Skeletal muscle satellite cell (primary cell): Measurements from ENCODE around the gene CDK6.

ENCODE experiments used
- H3K27me3 ChIP-seq: 2 replicates; pipeline ENCODE4 v1.7.0; 2013; ENCODE audit warnings: low read length; ENCODE audit not compliant: control insufficient read depth, insufficient read depth
- H3K36me3 ChIP-seq: 2 replicates; pipeline ENCODE4 v1.7.0; 2013; ENCODE audit warnings: mild to moderate bottlenecking, control low read depth, low read length; ENCODE audit not compliant: insufficient read depth
- H3K4me1 ChIP-seq: 2 replicates; pipeline ENCODE4 v1.7.0; 2013; ENCODE audit warnings: low read length; ENCODE audit not compliant: control insufficient read depth, insufficient read depth
- H3K4me2 ChIP-seq: 2 replicates; pipeline ENCODE4 v1.7.0; 2013; ENCODE audit warnings: mild to moderate bottlenecking, low read length
- H3K4me3 ChIP-seq: 2 replicates; pipeline ENCODE4 v1.7.0; 2013; ENCODE audit warnings: low read length
- H3K9ac ChIP-seq: 2 replicates; pipeline ENCODE4 v1.7.0; 2013; ENCODE audit warnings: mild to moderate bottlenecking, low read depth, low read length, moderate library complexity
- H3K9me3 ChIP-seq: replicated peaks from 2 replicates; pipeline ENCODE4 v1.7.0; 2013; ENCODE audit warnings: mild to moderate bottlenecking, control low read depth, low read length

CDK6 gene

DNA sequence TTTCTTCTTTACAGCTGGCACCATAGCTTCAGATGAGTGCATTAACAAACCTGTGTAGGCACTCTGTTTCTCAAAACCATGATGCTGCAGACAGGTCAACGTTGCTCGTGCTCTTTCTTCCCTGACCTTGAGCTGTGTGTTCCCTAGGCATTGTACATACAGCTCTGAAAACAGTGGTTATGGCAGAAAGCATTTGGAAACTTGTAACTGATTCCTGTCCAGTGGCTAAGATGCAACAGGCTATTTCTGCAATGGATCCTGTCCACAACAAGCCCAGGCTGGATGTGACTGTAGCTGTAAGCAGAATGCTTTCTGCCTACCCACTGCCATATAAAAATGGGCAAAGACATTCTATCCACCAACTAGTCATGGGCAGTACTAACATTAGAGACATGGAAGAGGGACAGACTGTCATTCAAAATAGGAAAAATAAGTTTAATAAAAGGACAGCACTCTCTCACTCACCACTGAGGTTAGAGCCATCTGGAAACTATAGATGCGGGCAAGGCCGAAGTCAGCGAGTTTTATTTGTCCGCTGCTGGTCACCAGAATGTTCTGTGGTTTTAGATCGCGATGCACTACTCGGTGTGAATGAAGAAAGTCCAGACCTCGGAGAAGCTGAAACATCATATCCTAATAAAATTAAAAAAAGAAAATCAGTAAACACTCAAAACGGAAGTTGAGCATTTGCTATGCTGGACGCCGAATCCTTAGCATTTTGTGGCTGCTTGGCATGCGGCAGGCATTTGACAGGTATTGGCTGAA lies 111.0 kb downstream of the CDK6 start:
- H3K4me3 ChIP-seq = no peak overlapping the region
- no peaks in the 10 kb centered on the region for H3K9me3 ChIP-seq
- H3K36me3 ChIP-seq = peaks cover 17% of the 10 kb centered on the region
- no peak overlapping the region for H3K4me2 ChIP-seq
- H3K4me1 ChIP-seq = peaks cover 52% of the 10 kb centered on the region
- H3K27me3 ChIP-seq = no peaks in the 10 kb centered on the region
- H3K9ac ChIP-seq = no peak overlapping the region

DNA sequence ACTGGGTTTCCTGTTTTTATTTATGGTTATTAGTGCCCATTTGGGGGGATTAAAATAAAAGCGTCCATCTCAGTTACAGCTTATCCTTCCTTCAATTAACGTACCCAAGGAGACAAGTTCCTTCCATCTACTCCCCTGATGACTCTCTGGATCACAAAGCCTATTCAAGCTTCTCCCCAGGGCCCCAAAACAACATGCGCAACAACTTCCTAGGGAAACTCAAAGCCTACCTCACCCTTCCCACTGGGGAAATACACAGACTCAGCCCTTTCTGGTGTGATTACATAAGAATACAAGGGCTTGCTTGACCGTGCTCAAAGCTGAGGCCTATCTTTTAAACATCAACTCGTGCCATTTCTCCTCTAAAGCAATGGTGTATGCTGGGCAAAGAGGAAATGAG lies 112.4 kb downstream of the CDK6 start:
- peak overlapping the region; percentile 62 for H3K4me2 ChIP-seq
- no peaks in the 10 kb centered on the region for H3K27me3 ChIP-seq
- no peak overlapping the region for H3K4me3 ChIP-seq
- peak overlapping the region; percentile 60 for H3K9ac ChIP-seq
- H3K36me3 ChIP-seq = peaks cover 17% of the 10 kb centered on the region
- peaks cover 53% of the 10 kb centered on the region for H3K4me1 ChIP-seq
- no peaks in the 10 kb centered on the region for H3K9me3 ChIP-seq

DNA sequence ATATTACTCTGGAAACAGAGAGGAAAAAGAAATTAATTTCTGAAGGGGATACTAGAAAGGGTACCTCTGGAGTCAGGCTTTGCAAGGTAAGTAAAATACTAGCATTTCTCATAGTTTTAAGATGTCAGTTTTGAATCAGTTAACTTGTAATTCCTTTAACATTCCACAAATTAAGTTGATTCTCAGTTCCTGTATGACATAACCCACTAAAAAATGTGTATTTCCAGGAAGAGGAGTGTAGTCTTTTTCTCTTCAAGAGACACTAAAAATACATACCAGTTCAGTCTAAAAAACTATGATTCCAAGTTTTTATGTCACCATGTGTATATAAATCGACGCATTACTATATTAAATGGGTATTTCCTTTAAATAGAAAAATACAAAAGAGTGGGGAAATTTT lies 113.2 kb downstream of the CDK6 start:
- Histone ChIP-seq H3K27me3 (no peaks in the 10 kb centered on the region), H3K4me1 (peaks cover 57% of the 10 kb centered on the region), H3K36me3 (peaks cover 17% of the 10 kb centered on the region), H3K9me3 (no peaks in the 10 kb centered on the region), H3K4me2 (peak overlapping the region; percentile 62), H3K9ac (peak overlapping the region; percentile 60), H3K4me3 (peak overlapping the region; percentile 5)

DNA sequence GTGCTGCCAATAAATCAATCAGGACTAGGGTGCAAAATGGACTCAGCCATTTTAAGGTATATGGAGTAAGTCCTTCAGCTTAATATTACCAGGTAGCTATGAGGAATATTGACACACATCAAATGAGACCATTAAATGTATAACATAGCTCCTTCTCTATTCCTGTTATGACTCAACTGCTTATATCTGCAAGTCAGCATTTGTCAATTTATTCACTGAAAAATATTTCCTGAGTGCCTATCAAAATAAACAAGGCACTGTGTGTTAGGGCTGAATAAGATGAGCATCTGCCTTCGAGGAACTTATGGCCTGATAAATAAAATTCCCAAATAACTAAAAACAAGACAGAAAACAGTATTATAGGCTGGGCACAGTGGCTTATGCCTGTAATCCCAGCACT lies 113.8 kb downstream of the CDK6 start:
- Histone ChIP-seq H3K4me2 (peak overlapping the region; percentile 62), H3K4me3 (no peak overlapping the region), H3K4me1 (peaks cover 51% of the 10 kb centered on the region), H3K9me3 (no peaks in the 10 kb centered on the region), H3K9ac (peak overlapping the region; percentile 60), H3K36me3 (peaks cover 17% of the 10 kb centered on the region), H3K27me3 (no peaks in the 10 kb centered on the region)

DNA sequence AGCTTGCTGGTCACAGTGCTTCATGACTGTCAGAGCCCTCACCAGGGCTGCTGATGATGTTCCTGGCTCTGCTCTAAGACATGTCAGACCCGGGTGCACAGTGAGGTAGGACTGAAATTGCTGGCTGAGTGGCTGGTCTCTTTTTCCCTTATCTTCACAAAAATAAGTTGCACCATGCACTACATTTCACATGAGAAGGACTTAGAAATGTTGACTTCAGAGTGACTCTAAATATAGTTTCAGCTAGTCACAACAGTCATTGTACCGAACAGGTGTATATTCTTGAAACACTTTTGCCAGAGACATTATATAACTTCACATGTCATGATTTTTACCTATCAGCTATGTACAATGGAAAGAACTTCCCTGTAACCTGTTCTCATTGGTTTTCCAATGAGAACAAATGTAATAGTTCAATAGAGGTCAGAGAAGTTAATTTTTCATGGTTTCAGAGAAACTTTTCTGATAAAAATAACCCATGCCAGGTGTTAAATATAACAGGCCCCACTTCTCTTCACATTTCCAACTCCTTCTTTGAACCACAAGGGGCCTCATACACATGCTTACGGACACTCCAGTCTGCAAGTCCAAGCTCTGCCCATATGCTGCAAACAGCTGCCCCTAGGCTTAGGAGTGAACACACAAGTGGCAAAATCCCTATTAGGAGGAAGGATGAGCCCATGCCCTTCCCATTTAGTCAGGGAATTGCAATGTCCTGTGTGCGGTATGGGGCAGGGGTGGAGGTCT lies 115.6 kb downstream of the CDK6 start:
- Histone ChIP-seq H3K4me1 (peaks cover 57% of the 10 kb centered on the region), H3K9me3 (no peaks in the 10 kb centered on the region), H3K36me3 (peaks cover 17% of the 10 kb centered on the region)

DNA sequence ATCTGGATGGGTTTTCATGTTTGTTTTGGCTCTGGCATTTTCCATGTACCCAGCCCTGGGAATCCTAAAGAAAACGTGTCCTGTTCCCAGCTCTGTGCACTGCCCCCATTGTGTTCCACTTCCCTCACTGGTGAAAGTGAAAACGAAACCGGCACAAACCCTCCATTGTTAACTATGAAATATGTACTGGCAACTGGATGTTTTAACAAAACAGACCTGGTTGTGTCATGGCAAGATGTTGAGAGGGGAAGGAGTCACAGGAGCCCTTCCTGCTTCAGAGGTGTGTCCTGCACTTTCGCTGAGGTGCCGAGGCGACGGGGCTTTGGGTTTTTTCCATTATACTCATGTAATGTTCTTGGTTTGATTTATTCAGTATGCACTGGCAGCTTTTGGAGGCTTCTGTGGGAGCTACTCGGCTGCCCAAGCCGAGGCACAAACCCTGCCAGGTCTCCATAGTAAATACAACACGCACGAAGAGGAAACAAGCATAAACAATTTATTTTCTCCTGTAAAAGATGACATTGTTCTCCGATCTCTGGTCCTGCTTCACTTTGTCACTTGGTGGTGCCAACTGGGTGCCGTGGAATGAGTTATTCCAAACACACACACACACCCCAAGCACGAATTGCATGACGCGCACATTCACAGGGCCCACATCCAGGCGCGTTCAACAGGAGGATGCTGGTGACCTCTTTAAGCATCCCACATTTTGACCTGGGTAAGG lies 118.2 kb downstream of the CDK6 start:
- H3K4me1 ChIP-seq = peaks cover 49% of the 10 kb centered on the region
- no peaks in the 10 kb centered on the region for H3K27me3 ChIP-seq
- H3K4me2 ChIP-seq = peak overlapping the region; percentile 91
- no peaks in the 10 kb centered on the region for H3K36me3 ChIP-seq
- peak overlapping the region; percentile 69 for H3K4me3 ChIP-seq
- no peaks in the 10 kb centered on the region for H3K9me3 ChIP-seq
- H3K9ac ChIP-seq = peak overlapping the region; percentile 80

More for the DNA sequence above, 115.6 kb downstream of the CDK6 start:
- H3K27me3 ChIP-seq = no peaks in the 10 kb centered on the region
- H3K4me3 ChIP-seq = no peak overlapping the region
- H3K9ac ChIP-seq = no peak overlapping the region
- H3K4me2 ChIP-seq = no peak overlapping the region

DNA sequence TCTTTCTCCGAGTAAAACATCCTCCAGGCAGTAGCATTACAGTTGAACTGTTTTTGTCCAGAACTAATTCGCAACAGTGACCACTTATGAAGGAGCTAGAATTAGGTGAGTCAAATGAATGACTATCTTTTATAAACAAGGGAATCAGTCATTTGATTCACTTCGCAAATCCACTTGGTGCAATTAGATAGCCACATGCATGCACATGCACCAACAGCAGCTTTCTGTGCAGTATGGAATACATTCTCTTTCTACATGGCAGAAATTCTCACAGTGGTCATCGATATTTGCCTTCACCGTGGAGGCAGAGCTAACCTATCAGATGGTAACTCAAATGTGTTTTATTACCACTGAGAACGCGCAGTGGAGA lies 118.8 kb downstream of the CDK6 start:
- H3K4me2 ChIP-seq = peak overlapping the region; percentile 91
- H3K4me1 ChIP-seq = peaks cover 43% of the 10 kb centered on the region
- no peaks in the 10 kb centered on the region for H3K9me3 ChIP-seq
- H3K9ac ChIP-seq = peak overlapping the region; percentile 80
- no peaks in the 10 kb centered on the region for H3K36me3 ChIP-seq
- peak overlapping the region; percentile 69 for H3K4me3 ChIP-seq
- H3K27me3 ChIP-seq = no peaks in the 10 kb centered on the region

DNA sequence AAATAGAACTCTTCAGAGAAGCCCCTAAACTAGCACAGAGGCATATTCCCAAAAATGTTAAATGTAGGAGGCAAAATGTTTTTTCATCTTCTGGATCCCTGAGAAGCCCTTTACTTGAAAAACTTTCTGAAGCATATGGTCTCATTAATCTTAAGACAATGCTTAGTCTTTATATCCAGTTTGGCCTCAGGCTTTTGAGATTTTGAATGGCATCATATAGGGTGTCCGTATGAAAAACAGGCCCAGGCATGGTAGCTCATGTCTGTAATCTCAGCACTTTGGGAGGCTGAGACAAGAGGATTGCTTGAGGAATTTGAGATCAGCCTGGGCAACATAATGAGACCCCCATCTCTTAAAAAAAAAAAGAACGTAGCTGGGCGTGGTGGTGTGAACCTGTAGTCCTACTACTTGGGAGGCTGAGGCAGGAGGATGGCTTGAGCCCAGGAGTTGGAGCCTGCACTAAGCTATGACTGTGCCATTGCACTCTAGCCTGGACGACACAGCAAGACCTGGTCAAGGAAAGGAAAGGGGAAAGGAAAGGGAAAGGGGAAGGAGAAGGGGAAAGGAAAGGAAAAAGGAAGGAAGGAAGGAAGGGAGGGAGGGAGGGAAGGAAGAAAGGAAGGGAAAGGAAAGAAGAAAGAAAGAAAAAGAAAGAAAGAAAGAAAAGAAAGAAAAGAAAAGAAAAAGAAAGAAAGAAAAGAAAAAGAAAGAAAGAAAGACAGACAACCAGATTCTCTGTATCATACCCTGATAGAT lies 119.4 kb downstream of the CDK6 start:
- Histone ChIP-seq H3K9ac (peak overlapping the region; percentile 80), H3K4me3 (peak overlapping the region; percentile 69), H3K27me3 (no peaks in the 10 kb centered on the region), H3K36me3 (no peaks in the 10 kb centered on the region), H3K9me3 (no peaks in the 10 kb centered on the region), H3K4me1 (peaks cover 37% of the 10 kb centered on the region), H3K4me2 (peak overlapping the region; percentile 91)

DNA sequence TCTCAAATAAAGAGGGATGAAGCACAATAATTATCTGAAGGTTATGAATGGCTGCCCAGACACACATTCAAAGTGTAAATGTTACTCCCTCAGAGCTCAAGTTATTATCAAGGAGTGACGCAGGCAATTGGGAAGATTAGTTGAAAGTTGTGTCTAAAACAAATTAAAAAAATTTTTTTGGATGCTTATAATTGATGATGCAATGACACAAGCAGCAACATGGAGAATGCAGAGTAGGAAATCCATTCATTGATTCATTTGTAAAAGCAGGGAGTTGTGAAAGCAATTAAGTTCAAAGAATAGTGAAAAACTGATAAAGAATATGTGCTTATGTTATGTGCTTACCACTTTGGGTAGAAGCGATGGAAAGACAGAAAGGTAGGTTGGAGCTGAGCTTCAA lies 120.4 kb downstream of the CDK6 start:
- H3K4me1 ChIP-seq = peaks cover 34% of the 10 kb centered on the region
- H3K36me3 ChIP-seq = no peaks in the 10 kb centered on the region
- no peaks in the 10 kb centered on the region for H3K9me3 ChIP-seq
- no peak overlapping the region for H3K4me3 ChIP-seq
- H3K27me3 ChIP-seq = no peaks in the 10 kb centered on the region
- H3K9ac ChIP-seq = no peak overlapping the region
- no peak overlapping the region for H3K4me2 ChIP-seq

DNA sequence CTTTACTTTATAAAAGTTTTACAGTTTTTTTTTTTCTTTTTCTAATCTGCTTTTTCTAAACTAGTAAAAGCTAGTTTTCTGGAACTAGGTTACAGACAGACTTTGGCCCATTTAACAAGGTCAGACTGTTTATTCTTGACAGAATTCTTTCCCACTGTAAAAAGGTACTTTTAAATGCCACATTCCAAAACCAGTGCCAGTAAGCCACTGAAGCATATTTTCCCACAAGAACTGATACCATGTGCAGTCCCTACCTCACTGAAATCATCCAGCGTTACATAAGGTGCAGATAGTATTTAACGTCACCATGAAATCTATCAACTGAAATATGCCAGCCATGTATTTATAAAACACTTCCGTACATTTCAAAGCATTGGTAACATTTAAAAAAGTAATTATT lies 121.6 kb downstream of the CDK6 start:
- no peaks in the 10 kb centered on the region for H3K36me3 ChIP-seq
- H3K4me1 ChIP-seq = peaks cover 29% of the 10 kb centered on the region
- no peak overlapping the region for H3K4me2 ChIP-seq
- H3K27me3 ChIP-seq = no peaks in the 10 kb centered on the region
- no peaks in the 10 kb centered on the region for H3K9me3 ChIP-seq
- no peak overlapping the region for H3K9ac ChIP-seq
- no peak overlapping the region for H3K4me3 ChIP-seq

DNA sequence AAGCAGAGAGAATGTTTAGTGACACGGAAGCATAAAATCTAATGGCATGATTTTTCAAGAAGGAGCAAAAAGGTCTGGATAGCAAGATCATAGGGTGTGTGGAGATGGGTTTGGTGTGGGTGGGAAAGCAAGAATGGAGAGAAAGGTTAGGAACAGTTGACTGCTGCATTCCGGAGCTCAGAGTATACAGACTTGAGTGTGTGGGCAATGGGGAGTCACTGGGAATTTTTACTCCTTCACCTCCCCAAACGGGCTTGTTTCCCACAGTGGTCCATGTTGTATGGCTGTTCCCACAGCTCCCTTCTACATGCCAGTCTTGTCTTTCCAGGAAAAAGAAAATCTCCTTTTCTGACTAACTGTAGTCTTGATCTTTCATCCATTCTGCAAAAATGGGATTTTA lies 122.1 kb downstream of the CDK6 start:
- Histone ChIP-seq H3K4me2 (no peak overlapping the region), H3K9ac (no peak overlapping the region), H3K9me3 (no peaks in the 10 kb centered on the region), H3K36me3 (no peaks in the 10 kb centered on the region), H3K4me3 (no peak overlapping the region), H3K27me3 (no peaks in the 10 kb centered on the region), H3K4me1 (peaks cover 29% of the 10 kb centered on the region)
